K562 (cell line): ENCODE data around the gene ARHGAP32. TPM values are rescaled to one million over a fixed set of nuclear protein-coding genes. Genes with fewer than 3 reads are reported as not detected.

Source experiments
- ATAC-seq: fragments of 200-7000 bp; cut with Tn5 transposase; 3 replicates; pipeline ENCODE4 v1.9.1; 2020; ENCODE audit warnings: moderate library complexity
- BruUV-seq: library from RNA; stranded (reverse); fragments of 400-500 nt; replicated peaks from 2 replicates; lab custom pipeline; 2021; lab: Mats Ljungman, UMichigan
- CTCF ChIA-PET: fragments of 300-600 bp; formaldehyde crosslinking; extraction: SDS; loops from one replicate; lab custom pipeline; 2021; ENCODE audit warnings: low intra/inter-chr PET ratio; lab: Yijun Ruan, JAX
- POLR2A ChIA-PET: fragments of 300-600, 350-650 bp; sonication (Branson Sonifier 250); formaldehyde crosslinking; extraction: SDS; loops from one replicate; lab custom pipeline; 2021; ENCODE audit warnings: antibody characterized with exemption, inconsistent platforms; lab: Yijun Ruan, JAX
- DNase-seq, 4 experiments: peaks; one replicate each; pipeline versions ENCODE4 v3.0.0 to v3.0.0-alpha.2; 2011 to 2018; ENCODE audit warnings: low spot score in 3 of 4, mixed read lengths in 3 of 4; ENCODE audit errors: extremely low read depth in 1 of 4
- FAIRE-seq: peaks from 2 replicates; lab custom pipeline; 2011; peaks lifted over from hg19 to GRCh38; lab: Jason Lieb, UNC
- H2AFZ ChIP-seq: 2 replicates; pipeline ENCODE4 v1.6.0; 2011; ENCODE audit warnings: low read depth, low read length, control low read depth, inconsistent platforms
- H3K27ac ChIP-seq: fragments of 200-600 bp; 3 replicates; pipeline ENCODE4 v1.8.0; 2011; ENCODE audit warnings: low read depth, mild to moderate bottlenecking, control low read depth, inconsistent platforms, low read length, moderate library complexity, mixed read lengths; ENCODE audit errors: extremely low read depth
- H3K27me3 ChIP-seq, 2 experiments: fragments of 300-600 bp in 1 of 2; 2 replicates in 1 of 2; 3 replicates in 1 of 2; pipeline versions ENCODE4 v1.6.0 to v1.8.0; 2011; ENCODE audit warnings: inconsistent platforms in 2 of 2, low read length in 2 of 2, mild to moderate bottlenecking in 1 of 2, mixed read lengths in 1 of 2, moderate library complexity in 1 of 2; ENCODE audit not compliant: control insufficient read depth in 2 of 2, insufficient read depth in 2 of 2
- H3K36me3 ChIP-seq: fragments of 300-600 bp; 3 replicates; pipeline ENCODE4 v1.8.0; 2011; ENCODE audit warnings: mild to moderate bottlenecking, low read length, inconsistent platforms; ENCODE audit not compliant: control insufficient read depth, insufficient read depth
- H3K4me1 ChIP-seq, 2 experiments: fragments of 200-600 bp in 1 of 2; replicated peaks in 1 of 2; 2 replicates in 1 of 2; 3 replicates in 1 of 2; pipeline versions ENCODE4 v1.5.1 to v1.8.0; 2011; ENCODE audit warnings: inconsistent platforms in 2 of 2, low read length in 2 of 2, mild to moderate bottlenecking in 1 of 2, mixed read lengths in 1 of 2, moderate library complexity in 1 of 2; ENCODE audit not compliant: control insufficient read depth in 2 of 2, insufficient read depth in 2 of 2
- H3K4me2 ChIP-seq: 2 replicates; pipeline ENCODE4 v1.6.1; 2011; ENCODE audit warnings: low read length, control low read depth, inconsistent platforms, mixed read lengths; ENCODE audit not compliant: insufficient read depth
- H3K4me3 ChIP-seq: fragments of 200-600 bp; sonication (generic), shearing (Covaris generic); 2 replicates; pipeline ENCODE4 v1.5.1; 2016; ENCODE audit warnings: control low read depth, inconsistent platforms
- H3K79me2 ChIP-seq: fragments of 200-600 bp; 3 replicates; pipeline ENCODE4 v1.8.0; 2011; ENCODE audit warnings: low read length, inconsistent platforms; ENCODE audit not compliant: control insufficient read depth, insufficient read depth
- H3K9ac ChIP-seq, 2 experiments: 2 replicates each; pipeline versions ENCODE4 v1.6.0 to v1.6.1; 2011; ENCODE audit warnings: low read depth in 2 of 2, low read length in 2 of 2, control low read depth in 1 of 2, inconsistent platforms in 1 of 2, mild to moderate bottlenecking in 1 of 2, mixed read lengths in 1 of 2; ENCODE audit not compliant: insufficient read depth in 1 of 2
- H3K9me1 ChIP-seq: one replicate; pipeline ENCODE4 v1.6.0; 2011; ENCODE audit warnings: inconsistent platforms, mild to moderate bottlenecking, low read length, moderate library complexity; ENCODE audit not compliant: control insufficient read depth, insufficient read depth
- H3K9me3 ChIP-seq: replicated peaks from 2 replicates; pipeline ENCODE4 v1.5.1; 2011; ENCODE audit warnings: low read depth, low read length, inconsistent platforms; ENCODE audit not compliant: control insufficient read depth, insufficient read depth
- H4K20me1 ChIP-seq: replicated peaks from 2 replicates; pipeline ENCODE4 v1.6.1; 2011; ENCODE audit warnings: low read length, inconsistent platforms, mixed read lengths; ENCODE audit not compliant: control insufficient read depth, insufficient read depth
- JUNB ChIP-seq: fragments of 450-650 bp; formaldehyde crosslinking; conservative IDR thresholded peaks from 2 replicates; pipeline ENCODE4 v1.4.0; 2020; ENCODE audit warnings: mild to moderate bottlenecking
- KLF16 ChIP-seq: IDR thresholded peaks from 2 replicates; pipeline ENCODE4 v1.6.1; 2016; ENCODE audit warnings: antibody characterized with exemption
- NCOA2 ChIP-seq, 2 experiments: fragments of 450-650 bp; IDR thresholded peaks; 2 replicates each; pipeline ENCODE4 v1.6.1; 2018; ENCODE audit warnings: mild to moderate bottlenecking in 2 of 2, moderate library complexity in 1 of 2; ENCODE audit not compliant: partially characterized antibody in 2 of 2
- TBL1XR1 ChIP-seq, 2 experiments: IDR thresholded peaks; 2 replicates each; pipeline ENCODE4 v1.6.1; 2012; ENCODE audit warnings: improper control_type of control experiment in 2 of 2, low read length in 2 of 2, mild to moderate bottlenecking in 1 of 2
- XRCC4 ChIP-seq: IDR thresholded peaks from one replicate; pipeline ENCODE4 v1.6.1; 2011; ENCODE audit not compliant: insufficient read depth, insufficient read length; ENCODE audit errors: extremely low read depth
- ZEB2 ChIP-seq: fragments of 450-650 bp; IDR thresholded peaks from 2 replicates; pipeline ENCODE4 v1.6.1; 2016
- ZNF589 ChIP-seq: fragments of 200-800 bp; sonication (Bioruptor generic); IDR thresholded peaks from 2 replicates; pipeline ENCODE4 v1.6.1; 2016; ENCODE audit warnings: low read depth, missing genetic modification characterization, missing compliant biosample characterization
- WGBS: fragments of 100-300 bp; shearing (Covaris generic); methylation state at CpG from one replicate; pipeline ENCODE4 v1.1.6; 2016; ENCODE audit warnings: low coverage, mixed read lengths; ENCODE audit not compliant: insufficient coverage; ENCODE audit errors: missing lambda C conversion rate; 5-methylcytosine and 5-hydroxymethylcytosine counted together
- in situ Hi-C: fragments of 300-500 bp; cut with MboI; formaldehyde crosslinking; loops from 4 replicates; pipeline ENCODE4 v1.15.0; 2018; ENCODE audit warnings: inconsistent platforms, mixed read lengths
- intact Hi-C: fragments of 100-400 bp; cut with micrococcal nuclease; formaldehyde crosslinking; loops from 2 replicates; pipeline ENCODE4 v1.14.2; 2022
- polyA plus RNA-seq, 8 experiments: library from polyadenylated mRNA; depleted of rRNA in 4 of 8; stranded (reverse) in 5 of 8; unstranded in 3 of 8; fragments of >200 nt; fragmentation: Nextera tagmentation in 2 of 8; fragmentation: Illumina TruSeq in 1 of 8; extraction: Ambion mirVana in 2 of 8; extraction: Trizol in 1 of 8; gene quantifications; 2 replicates each; pipeline versions ENCODE4 v1.2.1 to v1.2.3, GENCODE V29; 2011 to 2014; ENCODE audit warnings: inconsistent platforms in 1 of 8, missing spikeins in 1 of 8
- total RNA-seq, 7 experiments: library from RNA; depleted of rRNA in 6 of 7; stranded (reverse); fragments of >200 nt in 6 of 7; fragmentation: Illumina TruSeq in 2 of 7; extraction: Trizol in 2 of 7; gene quantifications; 2 replicates each; pipeline versions ENCODE4 v1.2.1 to v1.2.3, GENCODE V29; 2011 to 2021; ENCODE audit warnings: low replicate concordance in 1 of 7
- TF ChIP-seq, protein P1 (sequence below): fragments of 250-450 bp; sonication (Bioruptor Pico); IDR thresholded peaks from 2 replicates; pipeline ENCODE4 v1.5.0; 2021; ENCODE audit warnings: mild to moderate bottlenecking, moderate library complexity
- TF ChIP-seq, protein P2 (sequence below): fragments of 250-450 bp; sonication (Bioruptor Pico); IDR thresholded peaks from 2 replicates; pipeline ENCODE4 v1.4.0; 2020
- TF ChIP-seq, protein P3 (sequence below): fragments of 250-450 bp; sonication (Bioruptor Pico); IDR thresholded peaks from 2 replicates; pipeline ENCODE4 v1.5.0; 2021
- TF ChIP-seq, protein P4 (sequence below): fragments of 450-650 bp; IDR thresholded peaks from 2 replicates; pipeline ENCODE4 v1.6.1; 2014; ENCODE audit warnings: low read depth, mild to moderate bottlenecking, moderate library complexity, borderline replicate concordance

ARHGAP32 gene
- total and polyA plus RNA-seq, 9 of the 15 experiments (the other 6 are each of a cell fraction or from before 2014, with no cell fraction given) = 0.18 TPM; not detected in 8

DNA sequence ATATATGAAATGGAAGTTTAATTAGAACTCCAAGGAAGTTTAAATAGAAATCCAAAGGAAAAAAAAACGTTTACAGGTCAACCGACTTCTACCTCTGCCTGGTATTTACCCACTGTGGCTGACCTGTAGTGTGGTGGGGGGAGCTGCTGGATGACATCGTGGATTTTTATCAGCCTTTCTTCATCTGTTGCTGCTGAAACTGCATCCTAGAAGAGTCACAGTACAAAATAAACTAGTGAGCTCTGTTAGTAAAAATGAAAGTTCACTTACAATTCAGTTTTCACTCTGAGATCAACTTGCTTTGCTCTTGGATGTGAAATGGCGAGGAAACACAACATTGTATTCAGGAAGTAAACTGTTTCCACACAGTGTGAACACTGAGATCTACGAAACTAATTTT, 206.2 kb downstream of the ARHGAP32 start:
- Histone ChIP-seq H3K9ac (no peak overlapping the region), H3K4me2 (no peak overlapping the region), H2AFZ (no peak overlapping the region), H4K20me1 (no peaks in the 10 kb centered on the region), H3K4me1 (no peaks in the 10 kb centered on the region; a peak in 1 of 5 replicates), H3K4me3 (no peak overlapping the region), H3K27me3 (no peaks in the 10 kb centered on the region), H3K36me3 (no peaks in the 10 kb centered on the region), H3K9me3 (no peaks in the 10 kb centered on the region), H3K79me2 (no peaks in the 10 kb centered on the region), H3K9me1 (no peaks in the 10 kb centered on the region), H3K27ac (no peak overlapping the region)
- no peak for FAIRE-seq
- CTCF ChIA-PET = no interaction called here
- intact Hi-C loops (no loop called here), in situ Hi-C loops (no loop called here)
- WGBS = 3% methylated on average over 5 of the region's 5 CpGs
- no peak for DNase-seq
- ATAC-seq = no peak
- BruUV-seq = no TSS peak
- POLR2A ChIA-PET = no interaction called here
- no peak for TF ChIP-seq XRCC4
- TF ChIP-seq, protein P1, sequence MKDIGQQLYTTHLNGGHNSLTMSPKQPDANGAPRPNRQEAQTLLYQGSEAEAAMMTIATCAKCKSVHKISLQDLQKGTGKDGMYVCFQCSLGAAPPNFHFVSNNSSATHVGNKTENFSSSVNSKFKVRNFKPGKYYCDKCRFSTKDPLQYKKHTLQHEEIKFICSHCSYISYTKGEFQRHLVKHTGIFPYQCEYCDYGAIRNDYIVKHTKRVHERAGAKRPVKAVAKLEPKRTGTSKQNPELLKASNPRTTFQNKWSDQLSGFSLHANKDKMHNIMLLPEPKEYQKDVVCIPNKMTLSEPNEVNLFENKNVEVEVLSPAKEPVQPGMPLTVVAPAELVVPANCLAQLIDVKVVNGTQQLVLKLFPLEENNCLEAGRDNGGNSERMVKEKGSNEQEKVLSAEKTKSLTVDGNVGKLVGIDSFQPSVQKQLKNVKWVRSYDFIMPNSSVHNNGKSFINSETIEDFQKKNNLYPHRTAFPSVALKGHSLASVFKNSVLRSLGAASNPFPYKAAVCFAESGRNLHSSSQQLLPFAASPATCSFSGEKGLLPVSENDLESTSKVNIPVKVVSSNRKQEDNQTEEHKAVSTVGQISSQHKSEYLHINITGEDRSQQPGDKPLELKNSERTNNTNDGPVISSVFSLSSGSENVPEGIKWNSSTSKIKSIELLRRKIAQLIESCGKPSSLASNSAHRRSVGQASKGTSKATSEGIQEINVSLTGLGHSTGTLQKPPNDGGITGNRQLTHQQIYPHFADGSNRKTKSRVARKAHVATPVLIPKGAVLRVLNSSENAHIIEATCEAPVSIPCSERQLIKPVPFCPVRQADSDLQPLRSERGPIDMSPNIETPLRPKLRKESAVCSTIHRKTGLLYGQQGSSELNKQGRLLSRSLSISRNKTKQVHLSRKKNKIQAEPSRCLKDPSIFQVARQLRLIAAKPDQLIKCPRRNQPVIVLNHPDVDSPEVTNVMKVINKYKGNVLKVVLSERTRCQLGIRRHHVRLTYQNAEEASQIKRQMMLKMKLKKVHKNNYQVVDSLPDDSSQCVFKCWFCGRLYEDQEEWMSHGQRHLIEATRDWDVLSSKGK (CRISPR knock-in tag) = no peak
- TF ChIP-seq, protein P2, sequence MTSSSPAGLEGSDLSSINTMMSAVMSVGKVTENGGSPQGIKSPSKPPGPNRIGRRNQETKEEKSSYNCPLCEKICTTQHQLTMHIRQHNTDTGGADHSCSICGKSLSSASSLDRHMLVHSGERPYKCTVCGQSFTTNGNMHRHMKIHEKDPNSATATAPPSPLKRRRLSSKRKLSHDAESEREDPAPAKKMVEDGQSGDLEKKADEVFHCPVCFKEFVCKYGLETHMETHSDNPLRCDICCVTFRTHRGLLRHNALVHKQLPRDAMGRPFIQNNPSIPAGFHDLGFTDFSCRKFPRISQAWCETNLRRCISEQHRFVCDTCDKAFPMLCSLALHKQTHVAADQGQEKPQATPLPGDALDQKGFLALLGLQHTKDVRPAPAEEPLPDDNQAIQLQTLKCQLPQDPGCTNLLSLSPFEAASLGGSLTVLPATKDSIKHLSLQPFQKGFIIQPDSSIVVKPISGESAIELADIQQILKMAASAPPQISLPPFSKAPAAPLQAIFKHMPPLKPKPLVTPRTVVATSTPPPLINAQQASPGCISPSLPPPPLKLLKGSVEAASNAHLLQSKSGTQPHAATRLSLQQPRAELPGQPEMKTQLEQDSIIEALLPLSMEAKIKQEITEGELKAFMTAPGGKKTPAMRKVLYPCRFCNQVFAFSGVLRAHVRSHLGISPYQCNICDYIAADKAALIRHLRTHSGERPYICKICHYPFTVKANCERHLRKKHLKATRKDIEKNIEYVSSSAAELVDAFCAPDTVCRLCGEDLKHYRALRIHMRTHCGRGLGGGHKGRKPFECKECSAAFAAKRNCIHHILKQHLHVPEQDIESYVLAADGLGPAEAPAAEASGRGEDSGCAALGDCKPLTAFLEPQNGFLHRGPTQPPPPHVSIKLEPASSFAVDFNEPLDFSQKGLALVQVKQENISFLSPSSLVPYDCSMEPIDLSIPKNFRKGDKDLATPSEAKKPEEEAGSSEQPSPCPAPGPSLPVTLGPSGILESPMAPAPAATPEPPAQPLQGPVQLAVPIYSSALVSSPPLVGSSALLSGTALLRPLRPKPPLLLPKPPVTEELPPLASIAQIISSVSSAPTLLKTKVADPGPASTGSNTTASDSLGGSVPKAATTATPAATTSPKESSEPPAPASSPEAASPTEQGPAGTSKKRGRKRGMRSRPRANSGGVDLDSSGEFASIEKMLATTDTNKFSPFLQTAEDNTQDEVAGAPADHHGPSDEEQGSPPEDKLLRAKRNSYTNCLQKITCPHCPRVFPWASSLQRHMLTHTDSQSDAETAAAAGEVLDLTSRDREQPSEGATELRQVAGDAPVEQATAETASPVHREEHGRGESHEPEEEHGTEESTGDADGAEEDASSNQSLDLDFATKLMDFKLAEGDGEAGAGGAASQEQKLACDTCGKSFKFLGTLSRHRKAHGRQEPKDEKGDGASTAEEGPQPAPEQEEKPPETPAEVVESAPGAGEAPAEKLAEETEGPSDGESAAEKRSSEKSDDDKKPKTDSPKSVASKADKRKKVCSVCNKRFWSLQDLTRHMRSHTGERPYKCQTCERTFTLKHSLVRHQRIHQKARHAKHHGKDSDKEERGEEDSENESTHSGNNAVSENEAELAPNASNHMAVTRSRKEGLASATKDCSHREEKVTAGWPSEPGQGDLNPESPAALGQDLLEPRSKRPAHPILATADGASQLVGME = no peak
- TF ChIP-seq ZNF589 = no peak
- TF ChIP-seq JUNB (CRISPR knock-in tag) = no peak
- TF ChIP-seq, protein P3, sequence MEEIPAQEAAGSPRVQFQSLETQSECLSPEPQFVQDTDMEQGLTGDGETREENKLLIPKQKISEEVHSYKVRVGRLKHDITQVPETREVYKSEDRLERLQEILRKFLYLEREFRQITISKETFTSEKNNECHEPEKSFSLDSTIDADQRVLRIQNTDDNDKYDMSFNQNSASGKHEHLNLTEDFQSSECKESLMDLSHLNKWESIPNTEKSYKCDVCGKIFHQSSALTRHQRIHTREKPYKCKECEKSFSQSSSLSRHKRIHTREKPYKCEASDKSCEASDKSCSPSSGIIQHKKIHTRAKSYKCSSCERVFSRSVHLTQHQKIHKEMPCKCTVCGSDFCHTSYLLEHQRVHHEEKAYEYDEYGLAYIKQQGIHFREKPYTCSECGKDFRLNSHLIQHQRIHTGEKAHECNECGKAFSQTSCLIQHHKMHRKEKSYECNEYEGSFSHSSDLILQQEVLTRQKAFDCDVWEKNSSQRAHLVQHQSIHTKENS (CRISPR knock-in tag) = no peak
- TF ChIP-seq NCOA2 (IDR thresholded peaks at IDR 0.05; ENCODE audit: partially characterized antibody in 2 of 2) = no peak
- TF ChIP-seq KLF16 = no peak
- TF ChIP-seq, protein P4, sequence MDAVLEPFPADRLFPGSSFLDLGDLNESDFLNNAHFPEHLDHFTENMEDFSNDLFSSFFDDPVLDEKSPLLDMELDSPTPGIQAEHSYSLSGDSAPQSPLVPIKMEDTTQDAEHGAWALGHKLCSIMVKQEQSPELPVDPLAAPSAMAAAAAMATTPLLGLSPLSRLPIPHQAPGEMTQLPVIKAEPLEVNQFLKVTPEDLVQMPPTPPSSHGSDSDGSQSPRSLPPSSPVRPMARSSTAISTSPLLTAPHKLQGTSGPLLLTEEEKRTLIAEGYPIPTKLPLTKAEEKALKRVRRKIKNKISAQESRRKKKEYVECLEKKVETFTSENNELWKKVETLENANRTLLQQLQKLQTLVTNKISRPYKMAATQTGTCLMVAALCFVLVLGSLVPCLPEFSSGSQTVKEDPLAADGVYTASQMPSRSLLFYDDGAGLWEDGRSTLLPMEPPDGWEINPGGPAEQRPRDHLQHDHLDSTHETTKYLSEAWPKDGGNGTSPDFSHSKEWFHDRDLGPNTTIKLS = no peak
- TF ChIP-seq TBL1XR1 (IDR thresholded peaks at IDR 0.05; ENCODE audit: low read length in 2 of 2) = no peak
- TF ChIP-seq ZEB2 = no peak
